HepG2 (cell line): ENCODE measurements around the gene SYNGR4. TPM values are rescaled to one million over a fixed set of nuclear protein-coding genes. Genes with fewer than 3 reads are reported as not detected.

ENCODE experiments used
- RBM22 ChIP-seq: fragments of 200-400 bp; formaldehyde crosslinking; optimal IDR thresholded peaks from 2 replicates; pipeline ENCODE3; 2017; ENCODE audit warnings: mild to moderate bottlenecking, low read length, moderate library complexity
- SP4 ChIP-seq: sonication (generic); formaldehyde crosslinking; IDR thresholded peaks from 2 replicates; pipeline ENCODE4 v1.8.1; 2023; ENCODE audit warnings: mild to moderate bottlenecking, missing genetic modification reagents
- SRF ChIP-seq: IDR thresholded peaks from 2 replicates; pipeline ENCODE4 v1.6.1; 2011; ENCODE audit warnings: mild to moderate bottlenecking, low read depth, low read length, moderate library complexity
- ZFP41 ChIP-seq: sonication (generic); formaldehyde crosslinking; IDR thresholded peaks from 2 replicates; pipeline ENCODE4 v1.4.0; 2020; ENCODE audit warnings: mild to moderate bottlenecking, missing genetic modification reagents, borderline replicate concordance
- ZNF503 ChIP-seq: sonication (generic); formaldehyde crosslinking; IDR thresholded peaks from 2 replicates; pipeline ENCODE4 v1.4.0; 2020; ENCODE audit warnings: missing genetic modification reagents
- ZNF772 ChIP-seq: sonication (generic); formaldehyde crosslinking; IDR thresholded peaks from 2 replicates; pipeline ENCODE4 v1.5.0; 2020; ENCODE audit warnings: mild to moderate bottlenecking, missing genetic modification reagents
- ZNF883 ChIP-seq: sonication (generic); formaldehyde crosslinking; IDR thresholded peaks from 2 replicates; pipeline ENCODE4 v1.5.1; 2020; ENCODE audit warnings: mild to moderate bottlenecking, missing genetic modification reagents; ENCODE audit errors: not compliant biosample characterization
- polyA plus RNA-seq, 8 experiments: library from polyadenylated mRNA; depleted of rRNA in 3 of 8; stranded (reverse) in 7 of 8; unstranded in 1 of 8; fragments of >200 nt; fragmentation: Illumina TruSeq in 4 of 8; extraction: Trizol in 4 of 8; gene quantifications; 2 replicates each; pipeline versions ENCODE4 v1.2.1 to v1.2.3, GENCODE V29; 2011 to 2016; ENCODE audit warnings: low read depth in 4 of 8, missing spikeins in 1 of 8, mixed read lengths in 1 of 8; ENCODE audit not compliant: insufficient read depth in 1 of 8
- total RNA-seq, 5 experiments: library from RNA; depleted of rRNA; stranded (reverse); fragments of >200 nt; fragmentation: Illumina TruSeq; extraction: Trizol; gene quantifications; 2 replicates each; pipeline ENCODE4 v1.2.3, GENCODE V29; 2016; ENCODE audit warnings: low read depth in 1 of 5
- TF ChIP-seq, protein P1 (sequence below): sonication (generic); formaldehyde crosslinking; IDR thresholded peaks from 2 replicates; pipeline ENCODE4 v1.8.1; 2023; ENCODE audit warnings: mild to moderate bottlenecking, missing genetic modification reagents
- TF ChIP-seq, protein P2 (sequence below): sonication (generic); formaldehyde crosslinking; IDR thresholded peaks from 2 replicates; pipeline ENCODE4 v1.5.0; 2020; ENCODE audit warnings: missing genetic modification reagents
- TF ChIP-seq, protein P3 (sequence below), 2 experiments: sonication (generic) in 1 of 2; formaldehyde crosslinking in 1 of 2; IDR thresholded peaks; 2 replicates each; pipeline versions ENCODE4 v1.4.0 to v1.6.1; 2016 to 2020; ENCODE audit warnings: borderline replicate concordance in 1 of 2, low read depth in 1 of 2, mild to moderate bottlenecking in 1 of 2, missing genetic modification reagents in 1 of 2
- TF ChIP-seq, protein P4 (sequence below): sonication (generic); IDR thresholded peaks from 2 replicates; pipeline ENCODE4 v1.6.1; 2016; ENCODE audit warnings: low read depth, borderline replicate concordance
- TF ChIP-seq, protein P5 (sequence below): sonication (generic); formaldehyde crosslinking; IDR thresholded peaks from 2 replicates; pipeline ENCODE4 v1.4.0; 2020; ENCODE audit warnings: mild to moderate bottlenecking, missing genetic modification reagents

The SYNGR4 gene
- total and polyA plus RNA-seq, 2 of the 13 experiments (the other 11 are each of a cell fraction or from before 2014, with no cell fraction given), result not detected

GRCh38 chr19:48332662-48333466 is 31.3 kb upstream of the SYNGR4 start (continued):
- TF ChIP-seq, protein P1, sequence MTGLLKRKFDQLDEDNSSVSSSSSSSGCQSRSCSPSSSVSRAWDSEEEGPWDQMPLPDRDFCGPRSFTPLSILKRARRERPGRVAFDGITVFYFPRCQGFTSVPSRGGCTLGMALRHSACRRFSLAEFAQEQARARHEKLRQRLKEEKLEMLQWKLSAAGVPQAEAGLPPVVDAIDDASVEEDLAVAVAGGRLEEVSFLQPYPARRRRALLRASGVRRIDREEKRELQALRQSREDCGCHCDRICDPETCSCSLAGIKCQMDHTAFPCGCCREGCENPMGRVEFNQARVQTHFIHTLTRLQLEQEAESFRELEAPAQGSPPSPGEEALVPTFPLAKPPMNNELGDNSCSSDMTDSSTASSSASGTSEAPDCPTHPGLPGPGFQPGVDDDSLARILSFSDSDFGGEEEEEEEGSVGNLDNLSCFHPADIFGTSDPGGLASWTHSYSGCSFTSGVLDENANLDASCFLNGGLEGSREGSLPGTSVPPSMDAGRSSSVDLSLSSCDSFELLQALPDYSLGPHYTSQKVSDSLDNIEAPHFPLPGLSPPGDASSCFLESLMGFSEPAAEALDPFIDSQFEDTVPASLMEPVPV, result 0 out of 2 replicates have a peak, but pooled peaks have one; percentile 58
- no peak for TF ChIP-seq ZFP41
- TF ChIP-seq, protein P2, sequence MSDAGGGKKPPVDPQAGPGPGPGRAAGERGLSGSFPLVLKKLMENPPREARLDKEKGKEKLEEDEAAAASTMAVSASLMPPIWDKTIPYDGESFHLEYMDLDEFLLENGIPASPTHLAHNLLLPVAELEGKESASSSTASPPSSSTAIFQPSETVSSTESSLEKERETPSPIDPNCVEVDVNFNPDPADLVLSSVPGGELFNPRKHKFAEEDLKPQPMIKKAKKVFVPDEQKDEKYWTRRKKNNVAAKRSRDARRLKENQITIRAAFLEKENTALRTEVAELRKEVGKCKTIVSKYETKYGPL (CRISPR knock-in tag), result no peak
- TF ChIP-seq, protein P3, sequence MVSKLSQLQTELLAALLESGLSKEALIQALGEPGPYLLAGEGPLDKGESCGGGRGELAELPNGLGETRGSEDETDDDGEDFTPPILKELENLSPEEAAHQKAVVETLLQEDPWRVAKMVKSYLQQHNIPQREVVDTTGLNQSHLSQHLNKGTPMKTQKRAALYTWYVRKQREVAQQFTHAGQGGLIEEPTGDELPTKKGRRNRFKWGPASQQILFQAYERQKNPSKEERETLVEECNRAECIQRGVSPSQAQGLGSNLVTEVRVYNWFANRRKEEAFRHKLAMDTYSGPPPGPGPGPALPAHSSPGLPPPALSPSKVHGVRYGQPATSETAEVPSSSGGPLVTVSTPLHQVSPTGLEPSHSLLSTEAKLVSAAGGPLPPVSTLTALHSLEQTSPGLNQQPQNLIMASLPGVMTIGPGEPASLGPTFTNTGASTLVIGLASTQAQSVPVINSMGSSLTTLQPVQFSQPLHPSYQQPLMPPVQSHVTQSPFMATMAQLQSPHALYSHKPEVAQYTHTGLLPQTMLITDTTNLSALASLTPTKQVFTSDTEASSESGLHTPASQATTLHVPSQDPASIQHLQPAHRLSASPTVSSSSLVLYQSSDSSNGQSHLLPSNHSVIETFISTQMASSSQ (IDR thresholded peaks at IDR 0.05; ENCODE audit: low read depth), result no peak
- TF ChIP-seq, protein P3 (CRISPR knock-in tag; IDR thresholded peaks at IDR 0.05; ENCODE audit: borderline replicate concordance), result no peak
- TF ChIP-seq ZNF503 (CRISPR knock-in tag), result no peak
- TF ChIP-seq RBM22, result no peak
- peak; percentile 55; the same call in 1 of the 2 replicates for TF ChIP-seq SP4
- TF ChIP-seq, protein P4, sequence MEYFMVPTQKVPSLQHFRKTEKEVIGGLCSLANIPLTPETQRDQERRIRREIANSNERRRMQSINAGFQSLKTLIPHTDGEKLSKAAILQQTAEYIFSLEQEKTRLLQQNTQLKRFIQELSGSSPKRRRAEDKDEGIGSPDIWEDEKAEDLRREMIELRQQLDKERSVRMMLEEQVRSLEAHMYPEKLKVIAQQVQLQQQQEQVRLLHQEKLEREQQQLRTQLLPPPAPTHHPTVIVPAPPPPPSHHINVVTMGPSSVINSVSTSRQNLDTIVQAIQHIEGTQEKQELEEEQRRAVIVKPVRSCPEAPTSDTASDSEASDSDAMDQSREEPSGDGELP, result peak; percentile 78; the same call in 1 of the 2 replicates
- TF ChIP-seq, protein P5, sequence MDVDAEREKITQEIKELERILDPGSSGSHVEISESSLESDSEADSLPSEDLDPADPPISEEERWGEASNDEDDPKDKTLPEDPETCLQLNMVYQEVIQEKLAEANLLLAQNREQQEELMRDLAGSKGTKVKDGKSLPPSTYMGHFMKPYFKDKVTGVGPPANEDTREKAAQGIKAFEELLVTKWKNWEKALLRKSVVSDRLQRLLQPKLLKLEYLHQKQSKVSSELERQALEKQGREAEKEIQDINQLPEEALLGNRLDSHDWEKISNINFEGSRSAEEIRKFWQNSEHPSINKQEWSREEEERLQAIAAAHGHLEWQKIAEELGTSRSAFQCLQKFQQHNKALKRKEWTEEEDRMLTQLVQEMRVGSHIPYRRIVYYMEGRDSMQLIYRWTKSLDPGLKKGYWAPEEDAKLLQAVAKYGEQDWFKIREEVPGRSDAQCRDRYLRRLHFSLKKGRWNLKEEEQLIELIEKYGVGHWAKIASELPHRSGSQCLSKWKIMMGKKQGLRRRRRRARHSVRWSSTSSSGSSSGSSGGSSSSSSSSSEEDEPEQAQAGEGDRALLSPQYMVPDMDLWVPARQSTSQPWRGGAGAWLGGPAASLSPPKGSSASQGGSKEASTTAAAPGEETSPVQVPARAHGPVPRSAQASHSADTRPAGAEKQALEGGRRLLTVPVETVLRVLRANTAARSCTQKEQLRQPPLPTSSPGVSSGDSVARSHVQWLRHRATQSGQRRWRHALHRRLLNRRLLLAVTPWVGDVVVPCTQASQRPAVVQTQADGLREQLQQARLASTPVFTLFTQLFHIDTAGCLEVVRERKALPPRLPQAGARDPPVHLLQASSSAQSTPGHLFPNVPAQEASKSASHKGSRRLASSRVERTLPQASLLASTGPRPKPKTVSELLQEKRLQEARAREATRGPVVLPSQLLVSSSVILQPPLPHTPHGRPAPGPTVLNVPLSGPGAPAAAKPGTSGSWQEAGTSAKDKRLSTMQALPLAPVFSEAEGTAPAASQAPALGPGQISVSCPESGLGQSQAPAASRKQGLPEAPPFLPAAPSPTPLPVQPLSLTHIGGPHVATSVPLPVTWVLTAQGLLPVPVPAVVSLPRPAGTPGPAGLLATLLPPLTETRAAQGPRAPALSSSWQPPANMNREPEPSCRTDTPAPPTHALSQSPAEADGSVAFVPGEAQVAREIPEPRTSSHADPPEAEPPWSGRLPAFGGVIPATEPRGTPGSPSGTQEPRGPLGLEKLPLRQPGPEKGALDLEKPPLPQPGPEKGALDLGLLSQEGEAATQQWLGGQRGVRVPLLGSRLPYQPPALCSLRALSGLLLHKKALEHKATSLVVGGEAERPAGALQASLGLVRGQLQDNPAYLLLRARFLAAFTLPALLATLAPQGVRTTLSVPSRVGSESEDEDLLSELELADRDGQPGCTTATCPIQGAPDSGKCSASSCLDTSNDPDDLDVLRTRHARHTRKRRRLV, result no peak
- 0 out of 2 replicates have a peak, but pooled peaks have one; percentile 3 for TF ChIP-seq SRF
- TF ChIP-seq ZNF883 (CRISPR knock-in tag), result no peak
- no peak for TF ChIP-seq ZNF772 (CRISPR knock-in tag)
